Natural killer cell (primary cell): Measurements from ENCODE around the gene SLC66A3. TPM values are rescaled to one million over a fixed set of nuclear protein-coding genes. Genes with fewer than 3 reads are reported as not detected.

Experiments used
- ATAC-seq, 3 donors: fragments of 150-1000 bp in 2 of 3; fragments of 200-7000 bp in 1 of 3; cut with Tn5 transposase; 1 replicate in 1 of 3; 2 replicates in 2 of 3; pipeline ENCODE4 v1.10.0; 2021; ENCODE audit warnings: mild to moderate bottlenecking in 2 of 3, moderate library complexity in 2 of 3
- DNase-seq, 2 donors: peaks; one replicate each; pipeline versions ENCODE4 v3.0.0 to v3.0.0-alpha.2; 2013 to 2021; ENCODE audit warnings: mixed read lengths in 1 of 2
- H3K27ac ChIP-seq: one replicate; pipeline ENCODE4 v1.5.1; 2013; ENCODE audit warnings: mild to moderate bottlenecking, low read length
- H3K27me3 ChIP-seq: one replicate; pipeline ENCODE4 v1.6.1; 2013; ENCODE audit warnings: low read length; ENCODE audit not compliant: control insufficient read depth, insufficient read depth
- H3K36me3 ChIP-seq: one replicate; pipeline ENCODE4 v1.6.1; 2013; ENCODE audit warnings: low read length; ENCODE audit not compliant: control insufficient read depth, insufficient read depth
- H3K4me1 ChIP-seq: one replicate; pipeline ENCODE4 v1.6.1; 2013; ENCODE audit warnings: low read length; ENCODE audit not compliant: control insufficient read depth, insufficient read depth
- H3K4me3 ChIP-seq: one replicate; pipeline ENCODE4 v1.5.1; 2013; ENCODE audit warnings: low read length
- H3K9me3 ChIP-seq: one replicate; pipeline ENCODE4 v1.6.1; 2013; ENCODE audit warnings: low read length; ENCODE audit not compliant: control insufficient read depth, insufficient read depth
- H3K27ac Mint-ChIP-seq, 2 donors: one replicate each; pipeline ENCODE4 v1.8.0; 2022; ENCODE audit warnings: mild to moderate bottlenecking in 2 of 2, mixed read lengths in 2 of 2, moderate library complexity in 1 of 2
- H3K27me3 Mint-ChIP-seq, 2 donors: one replicate each; pipeline ENCODE4 v1.8.0; 2022; ENCODE audit warnings: low read depth in 2 of 2, mixed read lengths in 2 of 2
- H3K36me3 Mint-ChIP-seq: one replicate; pipeline ENCODE4 v1.8.0; 2022; ENCODE audit warnings: mixed read lengths
- H3K4me1 Mint-ChIP-seq, 2 donors: one replicate each; pipeline ENCODE4 v1.8.0; 2022; ENCODE audit warnings: mixed read lengths in 2 of 2
- H3K4me3 Mint-ChIP-seq: one replicate; pipeline ENCODE4 v1.8.0; 2022; ENCODE audit warnings: mild to moderate bottlenecking, moderate library complexity, mixed read lengths
- H3K9me3 Mint-ChIP-seq, 2 donors: one replicate each; pipeline ENCODE4 v1.8.0; 2022; ENCODE audit warnings: mixed read lengths in 2 of 2
- CTCF ChIP-seq: fragments of 200-600 bp; IDR thresholded peaks from one replicate; pipeline ENCODE4 v1.8.0; 2022; ENCODE audit warnings: antibody characterized with exemption
- WGBS: methylation state at CpG from one replicate; pipeline ENCODE4 v1.1.7; 2013; ENCODE audit warnings: missing lambda C conversion rate; ENCODE audit not compliant: insufficient coverage; 5-methylcytosine and 5-hydroxymethylcytosine counted together
- intact Hi-C: fragments of 100-400 bp; cut with micrococcal nuclease; formaldehyde crosslinking; loops from one replicate; pipeline ENCODE4 v1.14.2; 2022
- total RNA-seq, 4 donors: library from RNA; stranded (reverse); fragments of 120-200 nt in 1 of 4; gene quantifications; one replicate each; pipeline versions ENCODE4 v1.2.3 to v1.2.4, GENCODE V29; 2013 to 2022

SLC66A3 gene
- total RNA-seq, 3 donors from 2014 or later (not counting 1 experiment from before 2014, with no cell fraction given): 21.8 to 23.7 (median 22.5) TPM

- Histone ChIP-seq H3K4me3 (no peak overlapping the region), H3K4me1 (no peaks in the 10 kb centered on the region), H3K36me3 (peaks cover 31% of the 10 kb centered on the region), H3K9me3 (no peaks in the 10 kb centered on the region), H3K27ac (no peak overlapping the region), H3K27me3 (no peaks in the 10 kb centered on the region)
- DNase-seq (no peak), ATAC-seq (no peak)
- TF ChIP-seq CTCF: no peak
- Mint-ChIP-seq H3K27ac (no peak overlapping the region), H3K9me3 (no peaks in the 10 kb centered on the region), H3K4me1 (no peaks in the 10 kb centered on the region), H3K27me3 (no peaks in the 10 kb centered on the region), H3K4me3 (no peak overlapping the region), H3K36me3 (peaks cover under 1% of the 10 kb centered on the region)
- intact Hi-C loops: no loop called here
- 80% methylated on average over 1 of the region's 2 CpGs for WGBS
Measured at GRCh38 chr2:11187731-11188130, 32.5 kb downstream of the SLC66A3 start.

- 100% methylated on average over 1 of the region's 3 CpGs for WGBS
- TF ChIP-seq CTCF: no peak
- Histone ChIP-seq H3K27ac (no peak overlapping the region), H3K4me1 (no peaks in the 10 kb centered on the region), H3K36me3 (peaks cover 63% of the 10 kb centered on the region), H3K27me3 (no peaks in the 10 kb centered on the region), H3K9me3 (no peaks in the 10 kb centered on the region), H3K4me3 (no peak overlapping the region)
- H3K4me3 Mint-ChIP-seq: no peak overlapping the region
- H3K36me3 Mint-ChIP-seq: peaks cover 17% of the 10 kb centered on the region
- no peak for DNase-seq
- intact Hi-C loops: no loop called here
- H3K4me1 Mint-ChIP-seq: no peaks in the 10 kb centered on the region
- no peaks in the 10 kb centered on the region for H3K9me3 Mint-ChIP-seq
- H3K27ac Mint-ChIP-seq: no peak overlapping the region
- no peaks in the 10 kb centered on the region for H3K27me3 Mint-ChIP-seq
- no peak for ATAC-seq
Measured at GRCh38 chr2:11196246-11196645, 41.0 kb downstream of the SLC66A3 start.

- no peak overlapping the region for H3K4me3 ChIP-seq
- Mint-ChIP-seq H3K4me3 (no peak overlapping the region), H3K9me3 (no peaks in the 10 kb centered on the region), H3K27ac (no peak overlapping the region), H3K27me3 (no peaks in the 10 kb centered on the region), H3K4me1 (peaks cover 11 to 13% of the 10 kb centered on the region in 2 donors), H3K36me3 (peaks cover 8% of the 10 kb centered on the region)
- no peaks in the 10 kb centered on the region for H3K9me3 ChIP-seq
- no peak for TF ChIP-seq CTCF
- no peaks in the 10 kb centered on the region for H3K4me1 ChIP-seq
- H3K36me3 ChIP-seq: peaks cover 37% of the 10 kb centered on the region
- ATAC-seq (no peak), DNase-seq (no peak)
- H3K27ac ChIP-seq: no peak overlapping the region
- WGBS: 96% methylated on average over 1 of the region's 2 CpGs
- intact Hi-C loops: no loop called here
- H3K27me3 ChIP-seq: no peaks in the 10 kb centered on the region
Measured at GRCh38 chr2:11200651-11201050, 45.4 kb downstream of the SLC66A3 start.

- Histone ChIP-seq H3K27me3 (no peaks in the 10 kb centered on the region), H3K36me3 (peaks cover 30% of the 10 kb centered on the region), H3K4me3 (no peak overlapping the region), H3K4me1 (no peaks in the 10 kb centered on the region), H3K9me3 (no peaks in the 10 kb centered on the region), H3K27ac (no peak overlapping the region)
- no peaks in the 10 kb centered on the region for H3K27me3 Mint-ChIP-seq
- no peak for DNase-seq
- WGBS: 96% methylated on average over 5 of the region's 5 CpGs
- peaks cover 8% of the 10 kb centered on the region for H3K36me3 Mint-ChIP-seq
- H3K9me3 Mint-ChIP-seq: no peaks in the 10 kb centered on the region
- peaks cover 11 to 13% of the 10 kb centered on the region in 2 donors for H3K4me1 Mint-ChIP-seq
- intact Hi-C loops: no loop called here
- H3K27ac Mint-ChIP-seq: no peak overlapping the region
- no peak overlapping the region for H3K4me3 Mint-ChIP-seq
- no peak for ATAC-seq
- no peak for TF ChIP-seq CTCF
Measured at GRCh38 chr2:11201969-11202368, 46.7 kb downstream of the SLC66A3 start.
